NT2/D1 (cell line): Measurements from ENCODE around the gene UBL3.

Experiments
- DNase-seq: peaks from one replicate; pipeline ENCODE4 v3.0.0-alpha.2; 2011; ENCODE audit warnings: low read depth, low spot score
- H3K27me3 ChIP-seq: 2 replicates; pipeline ENCODE4 v1.6.0; 2011; ENCODE audit warnings: mild to moderate bottlenecking; ENCODE audit not compliant: insufficient read length, insufficient read depth
- H3K36me3 ChIP-seq: 2 replicates; pipeline ENCODE4 v1.6.1; 2011; ENCODE audit warnings: mild to moderate bottlenecking, low read length, mixed read lengths; ENCODE audit not compliant: insufficient read depth, insufficient read length
- H3K4me1 ChIP-seq: 2 replicates; pipeline ENCODE4 v1.5.1; 2011; ENCODE audit not compliant: insufficient read depth, insufficient read length
- H3K4me3 ChIP-seq: 2 replicates; pipeline ENCODE4 v1.5.1; 2011; ENCODE audit warnings: low read depth; ENCODE audit not compliant: insufficient read length
- H3K9ac ChIP-seq: 2 replicates; pipeline ENCODE4 v1.6.0; 2011; ENCODE audit warnings: low read depth; ENCODE audit not compliant: insufficient read length
- H3K9me3 ChIP-seq: 2 replicates; pipeline ENCODE4 v1.5.1; 2011; ENCODE audit warnings: mild to moderate bottlenecking, low read length; ENCODE audit not compliant: insufficient read depth
- SUZ12 ChIP-seq: IDR thresholded peaks from 2 replicates; pipeline ENCODE4 v1.6.1; 2011; ENCODE audit not compliant: insufficient read length, insufficient read depth; ENCODE audit errors: extremely low read depth
- YY1 ChIP-seq: IDR thresholded peaks from 2 replicates; pipeline ENCODE4 v1.6.1; 2011; ENCODE audit not compliant: insufficient read length, insufficient read depth
- ZNF274 ChIP-seq: IDR thresholded peaks from 2 replicates; pipeline ENCODE4 v1.6.1; 2011; ENCODE audit warnings: mild to moderate bottlenecking, low read depth, low read length

The UBL3 gene

GRCh38 chr13:29721766-29722165, 128.7 kb downstream of the UBL3 start:
- no peak overlapping the region for H3K9ac ChIP-seq
- TF ChIP-seq ZNF274 (no peak), YY1 (no peak), SUZ12 (no peak)
- no peaks in the 10 kb centered on the region for H3K27me3 ChIP-seq
- H3K36me3 ChIP-seq: no peaks in the 10 kb centered on the region
- H3K9me3 ChIP-seq: no peaks in the 10 kb centered on the region
- no peak for DNase-seq
- no peak overlapping the region for H3K4me3 ChIP-seq
- peaks cover 5% of the 10 kb centered on the region for H3K4me1 ChIP-seq

- Histone ChIP-seq H3K9me3 (peaks cover 13% of the 10 kb centered on the region; the same call in 1 of the 2 replicates), H3K9ac (no peak overlapping the region), H3K4me3 (no peak overlapping the region), H3K36me3 (no peaks in the 10 kb centered on the region), H3K27me3 (no peaks in the 10 kb centered on the region), H3K4me1 (peaks cover 5% of the 10 kb centered on the region)
- no peak for DNase-seq
- TF ChIP-seq SUZ12 (no peak), ZNF274 (no peak), YY1 (no peak)
Measured at GRCh38 chr13:29718694-29719093, 131.7 kb downstream of the UBL3 start.

- H3K9me3 ChIP-seq: peaks cover 16% of the 10 kb centered on the region; the same call in 1 of the 2 replicates
- no peak for DNase-seq
- no peak overlapping the region for H3K9ac ChIP-seq
- no peak overlapping the region for H3K4me3 ChIP-seq
- TF ChIP-seq SUZ12 (no peak), ZNF274 (no peak), YY1 (no peak)
- peaks cover 2% of the 10 kb centered on the region for H3K4me1 ChIP-seq
- no peaks in the 10 kb centered on the region for H3K36me3 ChIP-seq
- no peaks in the 10 kb centered on the region for H3K27me3 ChIP-seq
Measured at GRCh38 chr13:29716493-29716892, 133.9 kb downstream of the UBL3 start.
